HG03354 (cell line): Measurements from ENCODE around the gene CHRM1.

Experiments used
- ATAC-seq: cut with Tn5 transposase; IDR thresholded peaks from one replicate; pipeline ENCODE4 v1.9.1; 2021; ENCODE audit warnings: mild to moderate bottlenecking; ENCODE audit not compliant: unreplicated experiment, poor library complexity, severe bottlenecking

CHRM1 gene

DNA sequence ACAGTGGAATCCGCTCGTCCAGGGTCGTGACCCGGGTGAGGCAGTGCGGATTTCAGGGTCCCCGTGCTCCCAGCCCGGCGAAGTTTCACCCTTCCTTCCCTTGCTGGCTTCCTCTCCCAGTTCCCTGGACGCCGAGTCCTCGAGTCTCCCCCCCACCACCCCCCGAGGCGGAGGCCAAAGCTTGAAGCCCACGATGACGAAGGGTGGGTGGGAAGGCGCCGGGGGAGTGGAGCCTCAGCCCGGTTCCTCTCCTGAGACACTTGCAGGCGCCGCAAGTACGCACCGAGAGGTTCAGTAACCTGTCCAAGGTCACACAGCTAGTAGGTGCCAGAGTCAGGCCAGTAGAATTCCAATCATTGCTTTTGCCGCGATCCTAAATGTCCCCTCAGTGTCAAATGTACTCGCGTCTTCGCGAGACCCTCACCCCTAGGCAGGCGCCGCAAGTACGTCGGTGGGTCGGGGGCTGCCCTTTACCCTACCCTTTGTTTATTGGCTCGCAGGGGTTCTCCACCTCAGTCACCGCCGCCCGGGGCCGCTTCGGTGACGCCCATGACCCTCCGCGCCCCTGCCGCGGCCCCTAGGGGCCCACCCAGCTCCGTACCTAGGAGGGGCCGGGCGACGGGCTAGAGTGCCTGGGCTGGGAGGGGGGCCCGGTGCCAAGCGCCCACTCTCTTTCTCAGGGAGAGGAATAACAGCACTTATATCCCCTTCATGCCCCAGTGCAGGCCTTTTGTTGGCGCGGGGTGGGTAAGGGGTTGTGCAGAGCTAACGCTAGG is 5.7 kb upstream of the CHRM1 start:
- no peak for ATAC-seq

DNA sequence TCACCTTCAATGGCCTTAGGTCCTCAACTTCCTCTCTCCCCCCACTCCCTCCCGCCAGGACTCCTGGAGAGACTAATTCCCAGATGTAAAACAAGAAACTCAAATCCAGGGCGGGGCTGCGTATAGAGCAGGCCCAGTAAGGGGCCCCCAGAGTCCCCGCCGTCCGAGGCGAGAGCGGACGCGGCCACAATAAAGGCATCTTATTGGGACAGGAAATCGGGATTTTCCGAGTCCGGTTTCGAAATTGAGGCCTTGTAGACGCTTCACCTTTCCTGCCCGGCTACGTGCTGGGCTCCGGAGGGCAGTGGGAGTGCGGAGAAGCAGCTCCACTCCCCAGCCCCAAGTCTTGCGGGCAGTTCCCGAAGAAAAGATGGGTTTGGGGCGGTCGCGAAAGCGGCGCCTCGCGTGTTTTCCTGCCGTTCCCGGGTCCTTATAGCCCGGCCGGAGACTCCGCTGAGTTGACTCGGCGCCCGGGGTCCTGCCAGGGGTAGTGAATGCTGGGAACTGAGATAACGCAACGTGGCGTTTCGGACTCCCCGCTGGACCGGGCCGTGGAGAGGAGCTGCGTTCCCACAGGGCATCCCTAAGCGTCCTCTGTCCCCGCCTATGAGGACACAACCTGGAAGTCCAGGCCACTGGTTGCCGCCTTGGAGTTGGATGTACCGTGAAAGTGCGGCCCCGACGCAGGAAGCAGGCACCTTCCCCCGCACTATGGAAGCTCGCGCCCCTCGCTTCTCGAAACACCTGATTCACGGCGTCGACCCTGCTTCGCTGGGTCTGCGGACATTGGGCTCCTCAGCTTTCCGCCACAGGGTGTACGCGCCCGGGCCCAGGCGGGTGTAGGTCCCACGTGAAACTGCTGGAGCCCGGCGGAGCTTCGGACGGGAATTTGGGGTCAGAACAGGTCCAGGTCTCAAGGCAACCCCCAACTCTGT is 4.8 kb upstream of the CHRM1 start:
- ATAC-seq: no peak

DNA sequence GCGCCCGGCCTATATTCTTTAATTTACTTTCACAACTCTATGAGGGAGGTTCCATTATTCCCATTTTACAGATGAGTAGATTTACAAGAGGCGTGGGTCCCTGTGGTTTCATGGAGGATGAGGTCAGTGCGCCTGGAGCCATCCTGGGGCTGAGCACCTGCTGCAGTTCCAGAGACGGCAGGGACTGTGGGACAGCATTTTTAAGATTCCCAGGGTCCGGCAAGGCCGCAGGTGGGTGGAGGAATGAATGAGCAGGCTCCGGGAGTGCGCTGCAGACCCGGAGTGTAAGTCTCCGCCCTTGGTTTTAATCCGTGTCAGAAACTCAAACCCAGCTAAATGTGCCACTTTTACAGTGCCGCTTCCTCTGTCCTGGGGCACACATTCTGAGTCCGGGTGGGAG is 4.1 kb upstream of the CHRM1 start:
- ATAC-seq: no peak

DNA sequence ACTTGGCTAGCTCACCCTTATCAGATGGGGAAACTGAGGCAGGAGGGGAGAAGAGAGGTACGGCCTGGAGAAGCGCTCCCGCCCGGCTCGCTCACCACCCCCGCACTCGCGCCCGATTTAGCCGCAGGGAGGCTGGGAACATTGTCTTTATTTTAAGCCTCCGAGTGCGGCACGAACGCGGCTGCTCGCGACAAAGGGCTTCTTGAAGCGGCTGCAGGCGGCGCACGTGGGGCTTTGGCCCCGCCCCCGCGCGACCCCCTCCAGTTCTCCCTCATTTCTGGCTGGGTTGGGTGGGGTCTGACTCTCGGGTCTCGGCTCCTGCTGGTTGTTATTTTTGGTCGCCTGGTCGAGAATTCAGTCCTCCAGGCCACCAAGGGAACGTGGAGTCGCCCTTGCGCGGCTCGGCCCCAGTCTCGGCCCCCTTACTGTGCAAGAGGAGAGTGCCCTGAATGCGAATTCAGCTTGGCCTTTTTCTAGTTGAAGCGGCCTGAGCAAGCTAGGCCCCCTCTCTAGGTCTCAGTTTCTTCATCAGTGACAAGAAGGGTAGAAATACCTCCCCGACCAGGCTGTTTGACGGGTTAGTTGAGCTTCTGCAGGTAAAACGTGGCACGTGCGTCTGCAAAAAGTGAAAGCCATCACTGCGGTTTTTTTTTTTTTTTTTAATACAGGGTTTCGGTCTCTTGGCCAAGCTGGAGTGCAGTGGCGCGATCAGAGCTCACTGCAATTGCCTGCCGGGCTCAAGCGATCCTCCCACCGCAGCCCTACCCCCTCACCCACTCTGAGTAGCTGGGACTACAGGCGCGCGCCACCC is 2.6 kb upstream of the CHRM1 start:
- ATAC-seq: no peak

DNA sequence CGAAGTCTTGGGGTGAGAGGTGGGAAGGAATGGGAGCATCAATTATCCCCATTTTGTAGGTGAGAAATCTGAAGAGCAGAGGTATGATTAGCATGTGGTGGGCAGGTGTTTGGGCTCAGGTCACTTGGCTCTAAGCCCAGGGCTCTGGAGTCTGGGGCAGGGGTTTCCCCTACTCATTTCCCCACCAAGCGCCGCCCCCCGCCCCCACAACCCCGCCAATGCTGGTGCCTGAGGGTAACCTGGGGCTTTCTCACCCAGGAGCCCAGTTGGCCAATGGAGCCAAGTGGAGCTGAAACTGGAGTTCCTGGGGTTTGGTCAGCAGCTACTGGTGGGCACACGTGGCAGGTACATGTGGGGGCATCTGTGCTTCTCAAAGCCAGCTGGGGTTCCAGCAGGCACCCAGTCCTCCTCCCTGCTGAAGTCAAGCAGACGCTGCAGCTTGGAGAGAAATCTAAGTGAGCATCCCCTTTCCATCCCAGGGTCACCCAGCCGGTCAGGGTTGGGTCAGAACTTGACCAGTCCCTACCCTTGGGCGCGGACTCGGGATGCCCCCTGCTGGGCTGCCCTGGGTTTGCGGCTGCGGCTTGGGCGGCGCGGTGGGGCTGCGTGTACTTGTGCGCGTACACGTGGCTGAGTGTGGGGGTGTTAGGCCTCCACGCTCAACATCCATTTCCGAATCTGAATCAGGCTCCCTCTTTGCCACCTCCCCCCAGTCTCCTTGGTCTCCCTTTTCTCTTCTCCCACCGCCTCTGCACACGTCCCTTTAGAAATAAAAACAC is 1.7 kb upstream of the CHRM1 start:
- ATAC-seq: no peak

DNA sequence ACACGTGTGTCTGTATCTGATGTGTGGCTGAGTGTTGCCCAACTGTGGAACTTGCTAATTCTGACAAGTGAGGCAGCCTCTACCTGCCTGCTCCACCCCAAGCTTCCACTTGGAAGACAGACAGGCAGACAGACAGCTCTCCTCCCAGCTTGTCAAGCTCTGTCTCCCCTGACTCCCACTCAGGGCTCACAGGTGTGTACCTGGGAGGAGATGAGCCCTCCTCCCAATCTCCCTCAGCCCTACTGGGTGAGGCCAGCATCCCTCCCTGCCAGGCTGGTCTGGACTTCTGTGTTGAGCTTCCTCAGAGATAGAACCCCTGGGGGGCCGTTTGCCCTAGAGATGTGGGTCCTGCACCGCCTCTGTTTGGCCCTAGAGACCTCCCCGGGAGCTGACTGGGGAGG is 1.0 kb upstream of the CHRM1 start:
- no peak for ATAC-seq

DNA sequence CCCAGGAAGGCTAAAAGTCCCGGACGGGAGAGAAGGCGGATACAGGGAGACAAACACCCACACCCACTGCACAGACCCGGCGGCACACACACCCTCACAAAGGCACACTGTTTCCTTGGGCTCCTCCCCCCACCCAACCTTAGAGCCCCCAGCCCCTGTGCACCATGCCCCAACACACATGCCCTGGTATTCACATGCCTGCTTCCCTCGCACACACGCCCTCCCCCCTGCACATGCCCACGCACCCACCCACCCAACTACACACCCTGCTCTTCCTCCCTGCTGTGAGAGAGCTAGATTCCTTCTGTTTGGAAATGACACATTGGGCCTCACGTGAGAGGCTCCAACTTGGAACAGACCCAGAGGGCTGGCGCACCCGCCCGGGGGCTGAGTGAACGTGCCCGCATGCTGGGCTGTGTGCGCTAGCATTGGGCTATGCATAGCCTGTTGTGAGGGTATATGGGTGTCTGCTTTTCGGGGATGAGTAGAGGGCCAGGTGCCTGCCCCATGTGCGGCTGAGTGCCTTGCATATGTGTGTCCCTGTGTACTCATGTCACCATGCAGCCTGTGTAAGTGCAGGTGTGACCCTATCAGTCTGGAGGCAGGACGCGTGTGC is 518 bp upstream of the CHRM1 start:
- no peak for ATAC-seq

DNA sequence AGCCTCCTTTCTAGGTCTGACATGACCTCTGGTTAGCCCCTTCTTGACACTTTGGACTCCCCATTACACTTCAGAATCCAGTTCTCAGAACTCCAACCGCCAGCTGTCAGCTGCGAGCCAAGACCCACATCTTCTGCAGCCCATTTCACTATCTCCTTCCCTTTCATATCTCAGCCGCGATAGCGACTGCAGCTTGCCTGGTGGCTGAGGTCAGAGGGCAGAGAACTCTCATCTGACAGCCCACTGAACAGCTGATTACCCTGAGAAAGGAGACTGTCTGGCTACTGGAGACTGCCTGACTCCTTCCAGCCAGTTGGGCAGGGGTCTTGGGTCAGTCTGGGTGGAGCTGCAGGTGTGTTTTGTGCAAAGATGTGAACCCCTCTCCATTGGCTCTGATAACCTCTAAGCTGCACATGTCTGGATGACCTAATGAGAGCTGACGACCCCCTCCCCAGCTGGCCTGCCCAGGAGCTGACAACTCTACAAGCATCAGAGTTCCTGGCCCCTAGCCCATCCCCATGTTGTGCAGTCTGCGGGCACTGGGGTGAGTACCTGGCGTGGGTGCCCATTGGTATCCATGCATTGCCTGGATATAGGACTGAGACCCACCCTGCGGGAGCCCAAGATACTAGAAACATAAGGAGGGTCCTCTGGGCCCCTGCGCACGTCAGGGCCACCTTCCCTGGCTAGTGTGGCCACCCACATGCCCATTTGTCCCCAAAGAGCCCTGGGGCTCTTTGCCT is 1.1 kb downstream of the CHRM1 start:
- no peak for ATAC-seq

DNA sequence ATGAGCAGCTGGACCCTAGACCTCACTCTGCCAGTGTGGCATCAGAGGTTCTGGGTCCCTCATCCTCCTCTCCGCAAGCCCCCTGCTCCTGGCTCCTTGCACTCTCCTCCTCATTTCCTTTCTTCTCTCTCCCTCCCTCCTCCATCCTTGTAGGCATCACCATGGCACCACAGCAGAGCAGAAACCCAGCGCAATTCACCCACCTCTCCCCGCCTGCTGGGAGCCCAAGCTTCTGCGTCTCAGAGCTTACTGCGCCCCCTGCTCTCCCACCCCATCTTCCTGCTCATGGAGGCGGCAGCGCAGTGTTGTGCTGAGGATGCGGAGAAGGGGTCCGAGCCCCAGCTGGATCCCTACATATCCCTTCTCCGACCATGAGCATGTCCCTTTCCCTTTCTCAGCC is 1.7 kb downstream of the CHRM1 start:
- ATAC-seq: no peak

DNA sequence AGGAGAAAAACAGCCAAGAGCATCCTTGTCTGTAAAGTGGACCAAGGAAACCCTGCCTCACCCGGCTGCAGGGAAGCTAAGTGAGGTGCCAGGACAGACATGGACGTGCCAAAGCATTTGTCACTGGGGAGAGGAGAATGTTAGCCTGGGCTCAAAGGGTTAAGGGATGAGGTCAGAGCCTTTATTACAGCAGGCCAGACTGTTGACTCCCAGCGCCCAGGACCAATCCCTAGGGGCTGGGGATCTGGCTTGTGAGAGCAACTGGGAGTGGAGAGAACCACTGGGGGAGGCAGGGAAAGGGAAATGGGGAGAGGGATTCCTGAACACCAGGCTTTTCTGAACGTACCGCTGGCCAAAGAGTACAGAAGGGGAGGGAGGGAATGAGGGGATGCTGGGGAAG is 2.6 kb downstream of the CHRM1 start:
- no peak for ATAC-seq

DNA sequence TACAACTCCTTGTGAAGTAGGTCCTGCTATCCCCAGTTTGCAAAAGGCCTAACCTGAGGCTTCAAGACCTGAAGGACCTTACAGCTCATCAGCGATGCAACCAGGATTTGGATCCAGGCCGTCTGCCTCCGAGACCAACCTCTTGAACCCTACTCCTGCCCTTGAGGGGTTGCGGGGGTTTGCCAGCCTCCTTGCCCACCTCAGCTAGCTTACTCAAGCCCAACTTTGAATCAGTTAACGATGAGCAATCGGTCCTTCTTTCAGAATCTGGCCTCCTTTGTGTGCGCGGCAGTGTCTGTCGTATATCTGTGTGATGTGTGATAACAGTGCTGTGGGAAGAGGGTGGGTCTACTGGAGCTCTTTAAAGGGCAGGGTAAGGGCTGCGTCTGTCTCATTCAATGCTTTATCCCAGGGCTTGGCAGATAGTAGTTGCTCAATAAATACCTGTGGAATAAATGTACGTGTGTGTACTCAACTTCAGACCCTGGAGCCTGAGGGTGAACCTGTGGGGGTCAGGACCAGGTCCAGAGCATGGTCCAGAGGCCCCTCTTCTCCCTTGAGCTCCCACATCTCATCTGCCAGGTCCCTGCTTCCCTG is 3.2 kb downstream of the CHRM1 start:
- no peak for ATAC-seq

DNA sequence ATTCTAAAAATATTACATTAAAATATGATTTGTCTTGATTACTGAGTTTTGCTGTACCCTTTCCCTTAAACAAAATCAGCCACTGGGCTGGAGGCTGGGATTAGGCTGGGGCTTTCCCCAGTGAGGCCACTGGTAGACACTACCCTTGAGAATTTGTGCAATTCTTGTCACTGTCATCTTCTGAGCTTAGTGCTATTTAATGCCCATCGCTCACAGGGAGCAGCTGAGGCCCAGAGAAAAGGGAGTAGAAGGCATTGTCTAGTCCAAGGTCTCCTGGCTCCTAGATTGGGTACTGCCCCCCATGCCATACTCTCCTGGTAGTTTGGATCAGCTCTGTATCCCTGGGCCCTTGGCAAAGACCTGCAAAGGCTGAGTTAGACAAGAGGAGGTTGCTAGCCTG is 6.7 kb downstream of the CHRM1 start:
- ATAC-seq: no peak

DNA sequence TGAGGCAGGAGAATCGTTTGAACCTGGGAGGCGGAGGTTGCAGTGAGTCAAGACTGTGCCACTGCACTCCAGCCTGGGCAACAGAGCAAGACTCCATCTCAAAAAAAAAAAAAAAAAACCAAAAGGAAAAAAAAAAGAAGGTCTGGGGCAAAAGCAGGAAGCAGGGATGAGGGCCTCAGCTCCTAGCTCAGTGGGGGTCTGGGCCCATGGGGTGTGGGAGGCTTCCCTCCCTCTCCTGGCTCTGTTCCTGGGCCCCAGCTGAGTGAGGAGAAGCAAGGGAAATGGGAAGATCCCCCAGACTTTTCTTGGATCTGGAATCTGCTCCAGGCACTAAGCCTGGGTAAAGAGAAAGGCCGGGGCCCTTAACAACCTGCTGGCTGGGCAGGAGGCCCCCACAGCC is 8.9 kb downstream of the CHRM1 start:
- ATAC-seq: no peak

DNA sequence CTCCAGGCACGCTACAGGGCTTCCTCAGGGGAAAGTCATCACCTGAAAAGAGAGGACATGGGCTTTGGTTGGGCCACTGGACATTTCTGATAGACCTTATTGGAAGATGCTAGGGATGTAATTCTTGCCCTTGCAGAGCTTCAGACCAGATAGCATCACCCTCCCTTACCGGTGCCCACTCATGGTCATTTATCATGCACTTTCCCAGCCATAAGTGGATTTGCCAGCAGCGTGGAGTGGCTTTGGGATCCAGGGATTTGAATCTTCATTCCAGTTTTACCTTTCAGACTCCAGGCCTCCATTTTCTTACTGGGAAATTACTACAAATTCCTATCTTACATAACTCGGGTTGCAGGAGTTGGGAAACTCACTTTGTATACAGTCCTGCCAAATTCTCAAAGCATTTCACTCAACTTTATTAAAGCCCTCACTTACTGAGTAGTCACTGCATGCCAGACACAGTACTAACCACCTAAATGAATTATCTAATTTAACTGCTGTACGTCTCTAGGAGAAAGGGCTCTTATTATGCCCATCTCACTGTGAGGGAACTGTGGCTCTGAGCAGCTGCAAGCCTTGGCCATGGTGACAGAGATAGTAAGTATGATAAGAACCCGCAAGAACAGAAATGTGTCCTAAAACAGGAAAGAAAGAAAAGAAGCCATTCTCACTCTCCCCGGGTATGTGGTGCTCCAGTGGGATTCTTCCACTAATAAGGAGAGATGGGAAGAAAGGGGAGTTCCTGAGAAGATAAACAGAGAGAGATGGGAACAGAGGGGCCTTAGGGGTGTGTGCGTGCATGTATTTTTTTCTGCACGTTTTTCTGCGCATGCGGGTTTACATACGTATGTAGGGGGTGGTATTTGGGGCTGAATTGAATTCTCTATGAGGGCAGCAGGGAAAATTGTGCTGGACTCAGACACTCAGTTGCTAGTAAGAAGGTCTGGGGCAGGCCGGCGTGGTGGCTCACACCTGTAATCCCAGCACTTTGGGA is 9.7 kb downstream of the CHRM1 start:
- no peak for ATAC-seq

DNA sequence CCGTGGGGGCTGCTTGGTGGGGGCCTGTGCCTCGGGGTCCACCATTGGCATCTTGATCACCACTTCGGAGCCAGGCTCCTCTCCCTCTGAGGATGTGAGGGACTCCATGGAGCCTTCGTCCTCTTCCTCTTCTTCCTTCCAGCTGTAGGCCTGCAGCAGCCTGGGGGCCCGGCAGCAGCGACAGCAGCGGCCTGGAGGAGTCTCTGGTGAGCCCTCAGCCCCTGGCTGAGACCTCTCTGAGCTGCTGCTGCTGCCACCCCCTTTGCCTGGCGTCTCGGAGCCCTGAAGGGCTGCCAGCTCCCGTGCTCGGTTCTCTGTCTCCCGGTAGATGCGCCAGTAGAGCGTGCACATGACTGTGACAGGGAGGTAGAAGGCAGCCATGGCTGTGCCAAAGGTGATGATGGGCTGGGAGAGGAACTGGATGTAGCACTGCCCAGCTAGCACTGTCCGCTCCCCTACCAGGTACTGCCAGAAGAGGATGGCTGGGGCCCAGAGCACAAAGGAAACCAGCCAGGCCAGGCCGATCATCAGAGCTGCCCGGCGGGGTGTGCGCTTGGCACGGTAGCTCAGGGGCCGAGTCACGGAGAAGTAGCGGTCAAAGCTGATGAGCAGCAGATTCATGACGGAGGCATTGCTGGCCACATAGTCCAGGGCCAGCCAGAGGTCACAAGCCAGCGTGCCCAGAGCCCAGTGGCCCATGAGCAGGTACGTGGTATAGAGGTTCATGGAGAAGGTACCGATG is 10.9 kb downstream of the CHRM1 start:
- ATAC-seq: no peak
